ENCODE data around the gene LRP1B.

- no peak for TF ChIP-seq ZFP30 (CRISPR knock-in tag; IDR thresholded peaks at IDR 0.05)
- no peak for TF ChIP-seq CREB5 (CRISPR knock-in tag; IDR thresholded peaks at IDR 0.05; ENCODE audit: low read depth)
- no peak for TF ChIP-seq ZC3H10 (CRISPR knock-in tag; IDR thresholded peaks at IDR 0.05)
- no peak for TF ChIP-seq BACH2 (CRISPR knock-in tag; IDR thresholded peaks at IDR 0.05; ENCODE audit: borderline replicate concordance)
Measured at GRCh38 chr2:141313972-141314371, 816.8 kb downstream of the LRP1B start.

All from SK-N-SH treated with all-trans-retinoic acid at 6 μM for 48 hours (cell line).